Esophagus squamous epithelium (tissue), 5 donors: ENCODE results near the gene CITED4. TPM values are rescaled to one million over a fixed set of nuclear protein-coding genes. Genes with fewer than 3 reads are reported as not detected.

Experiments
- DNase-seq: peaks from one replicate; lab custom pipeline; 2025; lab: John Stamatoyannopoulos, UW
- H3K27ac ChIP-seq, 4 donors: fragments of 200-600 bp; sonication (generic); one replicate each; pipeline ENCODE4 v1.5.1; 2016 to 2019; ENCODE audit warnings: mild to moderate bottlenecking in 1 of 4
- H3K27me3 ChIP-seq, 4 donors: fragments of 200-600 bp; sonication (generic); 1 replicate in 3 of 4; 2 replicates in 1 of 4; pipeline versions ENCODE4 v1.5.1 to v1.6.0; 2017 to 2021; ENCODE audit warnings: antibody characterized with exemption in 1 of 4
- H3K36me3 ChIP-seq, 3 donors: fragments of 200-600 bp; sonication (generic); one replicate each; pipeline ENCODE4 v1.5.1; 2016 to 2019
- H3K4me1 ChIP-seq, 3 donors: fragments of 200-600 bp; sonication (generic); one replicate each; pipeline ENCODE4 v1.5.1; 2017 to 2019
- H3K4me3 ChIP-seq, 4 donors: fragments of 200-600 bp; sonication (generic); 1 replicate in 3 of 4; 2 replicates in 1 of 4; pipeline ENCODE4 v1.5.1; 2016 to 2019; ENCODE audit warnings: mild to moderate bottlenecking in 2 of 4, moderate library complexity in 1 of 4
- H3K9me3 ChIP-seq, 3 donors: fragments of 200-600 bp; sonication (generic); one replicate each; pipeline ENCODE4 v1.5.1; 2016 to 2019
- POLR2A ChIP-seq, 4 donors: fragments of 450-650 bp; IDR thresholded peaks; one replicate each; pipeline ENCODE4 v1.6.1; 2017; ENCODE audit warnings: antibody characterized with exemption in 4 of 4, mild to moderate bottlenecking in 4 of 4, moderate library complexity in 3 of 4
- WGBS, 2 donors: methylation state at CpG; one replicate each; pipeline ENCODE4 v1.1.5; 2018; 5-methylcytosine and 5-hydroxymethylcytosine counted together
- intact Hi-C: fragments of 100-400 bp; cut with DNase I; formaldehyde crosslinking; loops from one replicate; pipeline ENCODE4 v1.15.0; 2022
- total RNA-seq, 4 donors: library from RNA; depleted of rRNA; stranded (reverse); fragments of >200 nt; gene quantifications; one replicate each; pipeline ENCODE4 v1.1.0, GENCODE V29; 2016
- TF ChIP-seq, protein P1 (sequence below), 6 experiments: fragments of 450-650 bp in 4 of 6; fragments of 200-600 bp in 2 of 6; sonication (generic) in 2 of 6; IDR thresholded peaks; one replicate each; pipeline ENCODE4 v1.5.1; 2016 to 2019; ENCODE audit warnings: antibody characterized with exemption in 6 of 6, mild to moderate bottlenecking in 4 of 6, moderate library complexity in 4 of 6
- donor health status: DM: yes; HTN: yes; CAD: no.

CITED4 gene, protein sequence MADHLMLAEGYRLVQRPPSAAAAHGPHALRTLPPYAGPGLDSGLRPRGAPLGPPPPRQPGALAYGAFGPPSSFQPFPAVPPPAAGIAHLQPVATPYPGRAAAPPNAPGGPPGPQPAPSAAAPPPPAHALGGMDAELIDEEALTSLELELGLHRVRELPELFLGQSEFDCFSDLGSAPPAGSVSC
- total RNA-seq = 10 to 100 TPM; 12.2 to 40.6 (median 22.1) TPM

DNA sequence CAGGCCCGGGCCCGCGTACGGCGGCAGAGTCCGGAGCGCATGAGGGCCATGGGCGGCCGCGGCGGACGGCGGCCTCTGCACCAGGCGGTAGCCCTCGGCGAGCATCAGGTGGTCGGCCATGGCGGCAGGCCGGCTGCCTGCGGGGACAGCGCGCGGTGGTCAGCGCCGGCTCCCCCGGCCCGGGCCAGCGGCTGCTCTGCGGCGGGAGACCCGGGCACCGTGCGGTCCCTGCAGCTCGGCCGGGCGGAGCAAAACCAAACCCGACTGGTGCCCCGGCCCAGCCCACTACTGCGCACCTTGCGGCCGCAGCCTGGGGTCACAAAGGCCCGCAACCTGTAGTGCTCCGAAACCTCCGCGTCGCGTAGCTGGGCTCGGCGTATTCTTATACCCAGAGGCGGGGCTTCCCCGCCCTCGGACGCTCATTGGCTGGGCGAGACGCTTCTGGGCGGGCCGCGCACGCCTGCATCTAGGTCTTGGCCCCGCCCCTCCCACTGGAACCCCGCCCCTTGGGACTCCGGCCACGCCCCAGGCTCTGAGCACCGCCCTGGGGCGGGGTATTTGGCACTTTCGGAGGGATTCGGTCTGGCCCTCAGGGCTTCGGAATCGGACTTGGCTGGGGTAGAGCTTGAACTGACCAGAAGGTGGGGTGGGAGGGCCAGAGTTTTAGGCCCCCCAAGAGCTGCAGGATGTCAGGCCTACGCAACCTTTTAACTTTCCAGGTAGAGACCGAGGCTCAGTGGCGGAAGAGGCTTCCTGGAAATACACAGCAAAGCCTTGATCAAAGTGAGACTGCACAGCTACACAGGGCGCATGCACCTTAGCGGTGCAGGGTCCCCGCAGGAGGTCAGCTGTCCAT lies at the start of gene CITED4:
TSS of gene CITED4 (minus strand) at position 356 of the 856 bp plus-strand sequence. CDS start at position 120, 236 bp downstream.
- intact Hi-C loops = no loop called here
- peak; percentile 57 for DNase-seq
- no peaks in the 10 kb centered on the region for H3K27me3 ChIP-seq
- peak within 1 kb of the TSS; percentile 59 to 95 (median 86) for H3K4me3 ChIP-seq
- peaks cover 6 to 69% (median 9%) of the 10 kb centered on the region in 3 donors for H3K4me1 ChIP-seq
- TF ChIP-seq, protein P1, sequence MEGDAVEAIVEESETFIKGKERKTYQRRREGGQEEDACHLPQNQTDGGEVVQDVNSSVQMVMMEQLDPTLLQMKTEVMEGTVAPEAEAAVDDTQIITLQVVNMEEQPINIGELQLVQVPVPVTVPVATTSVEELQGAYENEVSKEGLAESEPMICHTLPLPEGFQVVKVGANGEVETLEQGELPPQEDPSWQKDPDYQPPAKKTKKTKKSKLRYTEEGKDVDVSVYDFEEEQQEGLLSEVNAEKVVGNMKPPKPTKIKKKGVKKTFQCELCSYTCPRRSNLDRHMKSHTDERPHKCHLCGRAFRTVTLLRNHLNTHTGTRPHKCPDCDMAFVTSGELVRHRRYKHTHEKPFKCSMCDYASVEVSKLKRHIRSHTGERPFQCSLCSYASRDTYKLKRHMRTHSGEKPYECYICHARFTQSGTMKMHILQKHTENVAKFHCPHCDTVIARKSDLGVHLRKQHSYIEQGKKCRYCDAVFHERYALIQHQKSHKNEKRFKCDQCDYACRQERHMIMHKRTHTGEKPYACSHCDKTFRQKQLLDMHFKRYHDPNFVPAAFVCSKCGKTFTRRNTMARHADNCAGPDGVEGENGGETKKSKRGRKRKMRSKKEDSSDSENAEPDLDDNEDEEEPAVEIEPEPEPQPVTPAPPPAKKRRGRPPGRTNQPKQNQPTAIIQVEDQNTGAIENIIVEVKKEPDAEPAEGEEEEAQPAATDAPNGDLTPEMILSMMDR (IDR thresholded peaks at IDR 0.05) = peak in 3 of 6 experiments; percentile 2 to 24 (median 17)
- TF ChIP-seq POLR2A (IDR thresholded peaks at IDR 0.05) = peak in 3 of 4 donors; percentile 94 to 98 (median 96)
- no peaks in the 10 kb centered on the region for H3K9me3 ChIP-seq
- WGBS, 2 donors = 6% methylated on average over 8 of the region's 75 CpGs; no CpG with 5 or more reads in 1 of the 2 donors
- peak within 1 kb of the TSS; percentile 90 to 94 (median 94) for H3K27ac ChIP-seq
- no peaks in the 10 kb centered on the region for H3K36me3 ChIP-seq

DNA sequence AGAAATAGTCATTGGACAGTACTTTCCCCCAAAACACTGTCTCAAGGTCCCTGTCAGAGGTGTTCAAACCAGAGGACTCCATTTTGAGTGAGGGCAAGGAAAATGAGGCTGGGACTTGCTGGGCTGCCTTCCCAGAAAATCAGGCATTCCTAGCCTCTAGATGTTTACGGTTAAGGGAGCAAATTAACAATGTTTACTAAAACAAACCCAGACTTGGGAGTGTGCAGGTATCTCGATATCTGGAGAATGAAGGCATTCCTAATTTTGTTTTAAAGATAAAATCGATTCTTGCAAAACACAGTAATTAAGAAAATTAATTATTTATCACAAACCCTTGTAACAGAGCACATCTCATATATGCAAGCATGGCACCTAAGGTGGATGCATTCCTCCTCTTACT lies 48.9 kb upstream of the CITED4 start:
- no peak for DNase-seq
- no peak overlapping the region for H3K27ac ChIP-seq

DNA sequence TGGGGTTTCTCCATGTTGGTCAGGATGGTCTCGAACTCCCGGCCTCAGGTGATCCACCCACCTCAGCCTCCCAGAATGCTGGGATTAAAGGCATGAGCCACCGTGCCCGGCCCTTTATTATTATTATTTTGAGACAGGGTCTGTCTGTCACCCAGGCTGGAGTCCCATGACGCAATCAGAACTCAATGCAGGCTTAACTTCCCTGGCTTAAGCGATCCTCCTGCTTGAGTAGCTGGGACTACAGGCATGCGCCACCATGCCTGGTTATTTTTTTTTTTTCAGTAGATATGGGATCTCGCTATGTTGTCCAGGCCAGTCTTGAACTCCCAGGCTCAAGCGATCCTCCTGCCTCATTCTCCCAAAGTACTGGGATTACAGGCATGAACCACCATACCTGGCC lies 47.1 kb upstream of the CITED4 start:
- TF ChIP-seq, protein P1 (IDR thresholded peaks at IDR 0.05) = no peak
- no peak overlapping the region for H3K4me3 ChIP-seq
- intact Hi-C loops = no loop called here
- no peaks in the 10 kb centered on the region for H3K36me3 ChIP-seq
- WGBS, 2 donors = 90 to 96% methylated on average over 7 to 8 of the region's 9 CpGs
- peaks cover 0 to 12% (median 0%) of the 10 kb centered on the region in 3 donors for H3K4me1 ChIP-seq
- no peak overlapping the region for H3K27ac ChIP-seq
- no peak for DNase-seq
- H3K27me3 ChIP-seq = no peaks in the 10 kb centered on the region
- H3K9me3 ChIP-seq = no peaks in the 10 kb centered on the region

More for the DNA sequence above, 48.9 kb upstream of the CITED4 start:
- TF ChIP-seq, protein P1 (IDR thresholded peaks at IDR 0.05) = no peak
- TF ChIP-seq POLR2A (IDR thresholded peaks at IDR 0.05) = no peak
- Histone ChIP-seq H3K4me1 (peaks cover 0 to 12% (median 0%) of the 10 kb centered on the region in 3 donors), H3K36me3 (no peaks in the 10 kb centered on the region), H3K27me3 (no peaks in the 10 kb centered on the region), H3K4me3 (no peak overlapping the region), H3K9me3 (no peaks in the 10 kb centered on the region)
- intact Hi-C loops = no loop called here
- 80 to 81% methylated on average over 3 of the region's 3 CpGs for WGBS, 2 donors

DNA sequence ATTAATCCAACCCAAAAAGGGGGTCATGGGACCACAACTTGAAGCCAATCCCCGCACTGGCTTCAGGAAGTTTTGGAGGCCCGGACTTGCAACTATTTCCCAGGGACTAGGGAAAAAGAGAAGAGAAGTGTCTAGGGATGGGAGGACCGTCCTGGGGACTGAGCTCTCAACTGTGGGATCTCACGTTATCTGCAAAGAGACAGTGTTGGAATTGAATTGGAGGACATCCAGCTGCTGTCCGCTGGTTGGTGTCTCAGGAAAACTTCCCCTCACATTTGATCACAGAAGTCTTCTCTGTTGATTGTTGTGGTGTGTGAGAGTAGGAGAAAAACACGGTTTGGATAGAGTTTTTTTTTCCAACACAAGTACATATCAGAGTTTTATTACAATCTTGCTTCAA lies 46.2 kb upstream of the CITED4 start:
- 71 to 84% methylated on average over 4 to 6 of the region's 6 CpGs for WGBS, 2 donors
- no peak for DNase-seq

More for the DNA sequence above, 46.2 kb upstream of the CITED4 start:
- no peaks in the 10 kb centered on the region for H3K9me3 ChIP-seq
- TF ChIP-seq, protein P1 (IDR thresholded peaks at IDR 0.05) = no peak
- TF ChIP-seq POLR2A (IDR thresholded peaks at IDR 0.05) = no peak
- peaks cover 0 to 12% (median 0%) of the 10 kb centered on the region in 3 donors for H3K4me1 ChIP-seq
- H3K36me3 ChIP-seq = no peaks in the 10 kb centered on the region
- intact Hi-C loops = no loop called here
- no peaks in the 10 kb centered on the region for H3K27me3 ChIP-seq
- H3K27ac ChIP-seq = no peak overlapping the region
- no peak overlapping the region for H3K4me3 ChIP-seq
